Hematopoietic multipotent progenitor cell treated with erythropoietin and hydrocortisone succinate and interleukin-3 and kit ligand, for 8 days (in vitro differentiated cells): ENCODE measurements around the gene RASA3.
"Not testable (repeated sequence)": the region's sequence is repeated elsewhere in the genome, so short reads cannot be mapped to it uniquely, and the experiment has no call there.

Experiments used
- DNase-seq: peaks from one replicate; pipeline ENCODE4 v3.0.0-alpha.2; 2015

Gene RASA3

GRCh38 chr13:114110830-114111189 is 21.6 kb downstream of the RASA3 start:
- not testable (repeated sequence) for DNase-seq

DNA sequence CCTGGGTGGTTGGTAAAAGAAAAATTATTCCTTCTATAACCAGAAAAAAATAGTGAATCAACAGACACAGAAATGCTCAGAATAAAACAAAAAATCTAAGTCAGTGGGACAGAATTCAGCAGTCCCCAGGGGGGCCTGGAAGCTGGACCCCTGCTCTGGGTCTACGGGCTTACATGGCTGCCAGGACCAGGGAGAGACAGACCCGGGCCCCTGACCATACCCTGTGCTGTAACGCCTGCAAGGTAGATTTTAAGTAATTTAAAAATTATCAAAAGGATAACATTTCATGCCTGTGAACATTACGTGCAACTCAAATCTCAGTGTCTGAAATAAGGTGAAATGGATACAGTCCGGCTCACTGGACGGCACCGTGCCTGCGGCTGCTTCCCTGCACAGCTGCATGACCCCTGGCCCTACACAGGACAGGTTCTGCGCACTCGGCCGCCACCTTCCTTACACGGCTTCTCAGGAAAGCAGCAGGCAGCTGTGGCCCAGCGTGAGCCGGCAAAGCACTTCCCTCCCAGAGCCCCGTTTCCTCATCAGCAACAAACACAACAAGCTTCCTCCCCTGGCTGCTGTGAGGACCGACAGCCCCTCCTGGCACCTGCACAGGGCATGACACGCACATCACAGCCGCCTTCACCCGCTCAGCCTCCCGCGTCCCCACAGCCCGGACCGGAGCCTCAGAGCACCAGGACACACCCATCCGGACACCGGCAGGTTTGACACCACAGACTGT is 22.2 kb downstream of the RASA3 start:
- DNase-seq = peak; percentile 43

DNA sequence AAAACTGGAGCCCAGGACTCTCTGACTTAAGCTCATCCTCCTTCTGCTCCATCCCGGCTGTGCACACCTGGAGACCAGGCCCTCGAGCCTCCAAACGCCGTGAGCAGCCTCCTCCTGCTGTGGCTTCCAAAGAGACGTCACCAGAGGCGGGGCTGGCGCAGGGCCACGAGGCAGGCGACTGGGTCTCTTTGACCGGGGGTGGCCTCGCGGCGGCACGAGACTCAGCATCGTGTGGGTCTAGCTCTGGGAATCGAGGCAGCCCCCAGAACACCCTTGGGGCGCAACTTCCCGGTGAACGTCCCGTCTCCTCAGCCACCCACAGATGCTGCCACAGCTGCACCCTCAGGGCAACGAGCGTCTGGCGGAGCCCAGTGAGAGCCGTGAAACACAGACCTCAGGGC is 22.8 kb downstream of the RASA3 start:
- DNase-seq = no peak

DNA sequence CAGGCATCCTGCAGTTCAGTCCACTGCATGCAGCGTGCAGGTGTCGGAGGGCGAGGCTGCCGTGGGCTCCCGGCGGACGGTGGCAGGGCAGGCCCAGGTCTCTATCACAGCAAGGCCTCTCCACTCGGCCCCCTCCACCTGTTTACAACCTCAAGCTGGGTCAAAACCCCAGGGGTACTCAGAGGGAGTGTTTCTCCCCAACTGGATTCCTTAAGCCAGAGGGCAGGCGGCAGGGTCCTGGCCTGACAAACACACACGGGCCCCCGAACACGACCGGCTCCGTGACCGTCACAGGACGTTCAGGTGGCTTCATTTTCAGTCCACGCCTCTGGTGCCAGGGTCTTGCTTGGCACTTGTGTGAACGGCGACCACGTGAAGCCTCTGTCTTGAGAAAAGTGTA is 23.5 kb downstream of the RASA3 start:
- no peak for DNase-seq

DNA sequence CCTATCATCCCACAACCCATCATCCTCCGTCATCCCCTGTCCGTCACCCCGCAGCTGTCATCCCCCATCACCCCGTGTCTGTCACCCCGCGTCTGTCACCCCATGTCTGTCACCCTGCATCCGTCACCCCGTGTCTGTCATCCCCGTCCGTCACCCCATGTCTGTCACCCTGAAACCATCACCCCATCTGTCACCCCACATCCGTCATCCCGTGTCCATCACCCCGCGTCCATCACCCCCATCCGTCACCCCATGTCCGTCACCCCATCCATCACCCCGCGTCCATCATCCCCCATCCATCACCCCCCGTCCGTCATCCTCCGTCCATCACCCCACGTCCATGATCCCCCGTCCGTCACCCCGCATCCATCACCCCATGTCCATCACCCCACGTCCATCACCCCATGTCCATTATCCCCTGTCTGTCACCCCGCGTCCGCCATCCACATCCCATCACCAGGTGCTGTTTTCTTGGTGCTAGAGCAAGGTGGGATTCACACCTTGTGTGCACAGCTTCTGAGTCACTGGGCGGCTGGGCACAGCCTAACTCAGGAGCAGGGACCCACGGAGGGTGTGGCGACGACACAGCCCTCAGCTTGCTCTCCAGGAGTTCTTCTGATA is 24.2 kb downstream of the RASA3 start:
- no peak for DNase-seq

- no peak for DNase-seq
These were observed 24.7 kb downstream of the RASA3 start for GRCh38 chr13:114107686-114108081.

- DNase-seq = no peak
These were observed 25.3 kb downstream of the RASA3 start for GRCh38 chr13:114106991-114107685.

GRCh38 chr13:114106526-114106925 is 25.9 kb downstream of the RASA3 start:
- DNase-seq = no peak

DNA sequence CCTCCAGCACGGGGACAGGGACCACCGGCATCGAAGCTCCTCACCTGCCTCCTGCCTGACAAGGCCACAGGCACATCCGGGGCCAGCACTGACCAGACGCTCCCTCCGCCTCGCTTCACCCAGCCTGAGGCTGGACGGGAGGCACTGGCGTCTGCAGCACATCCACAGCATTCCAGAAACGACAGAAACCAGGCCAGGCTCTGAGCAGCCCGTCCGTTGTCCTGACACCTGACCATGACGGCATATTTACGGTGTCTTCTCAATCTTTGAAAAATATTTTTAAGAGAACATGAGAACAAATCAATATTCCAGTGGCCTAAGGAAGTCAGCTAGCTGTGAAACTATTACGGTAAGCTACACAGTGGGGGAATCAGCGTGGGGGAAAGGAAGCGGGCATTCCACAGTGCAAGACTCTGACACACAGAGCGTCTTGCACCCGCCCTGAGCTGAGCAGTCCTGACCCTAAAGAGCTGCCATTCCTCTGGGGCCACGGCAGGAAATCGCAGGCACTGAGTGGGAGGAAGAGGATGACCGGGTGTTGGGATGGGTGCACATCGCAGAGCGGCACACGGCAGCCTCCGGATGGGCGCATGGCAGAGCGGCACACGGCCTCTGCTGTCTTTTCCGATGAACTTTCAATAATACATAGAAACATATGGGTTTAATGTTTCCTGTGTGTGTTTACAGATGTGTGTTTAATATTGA is 26.8 kb downstream of the RASA3 start:
- no peak for DNase-seq

- no peak for DNase-seq
These were observed 27.5 kb downstream of the RASA3 start for GRCh38 chr13:114104655-114105520.

GRCh38 chr13:114103801-114104654 is 28.4 kb downstream of the RASA3 start:
- DNase-seq = no peak

DNA sequence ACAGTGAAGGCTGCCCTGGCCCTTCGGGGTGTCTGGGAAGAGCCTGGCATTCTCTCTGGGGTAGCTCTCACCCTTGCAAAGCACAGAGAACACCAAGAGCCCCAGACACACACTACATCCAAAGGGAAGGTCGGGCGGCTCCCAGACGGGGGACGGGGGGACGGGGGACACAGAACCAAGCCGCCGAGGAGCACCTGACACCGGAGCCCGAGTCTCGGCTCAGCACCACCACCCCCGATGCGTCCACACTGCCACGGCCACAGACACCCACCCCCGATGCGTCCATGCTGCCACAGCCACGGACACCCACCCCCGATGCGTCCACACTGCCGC is 29.2 kb downstream of the RASA3 start:
- not testable (repeated sequence) for DNase-seq

- no peak for DNase-seq
These were observed 29.7 kb downstream of the RASA3 start for GRCh38 chr13:114102521-114103288.

DNA sequence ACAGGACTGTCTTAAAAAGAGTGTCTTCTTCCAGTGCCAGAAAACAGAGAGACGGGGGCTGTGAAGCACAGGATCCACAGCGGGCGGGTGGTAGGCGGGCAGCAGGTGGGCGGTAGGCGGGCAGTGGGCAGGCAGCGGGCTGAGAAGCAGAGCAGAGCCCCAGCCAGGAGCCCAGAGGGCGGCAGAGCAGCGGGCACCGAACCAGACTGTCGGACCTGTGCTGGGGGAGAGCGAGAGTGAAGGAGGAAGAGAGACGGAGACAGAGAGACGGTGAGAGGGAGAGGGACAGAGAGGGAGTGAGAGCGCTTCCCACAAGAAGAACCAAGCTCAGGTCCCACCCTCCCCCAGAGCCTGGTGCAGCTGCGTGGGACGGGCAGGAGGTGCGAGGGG is 30.3 kb downstream of the RASA3 start:
- no peak for DNase-seq

DNA sequence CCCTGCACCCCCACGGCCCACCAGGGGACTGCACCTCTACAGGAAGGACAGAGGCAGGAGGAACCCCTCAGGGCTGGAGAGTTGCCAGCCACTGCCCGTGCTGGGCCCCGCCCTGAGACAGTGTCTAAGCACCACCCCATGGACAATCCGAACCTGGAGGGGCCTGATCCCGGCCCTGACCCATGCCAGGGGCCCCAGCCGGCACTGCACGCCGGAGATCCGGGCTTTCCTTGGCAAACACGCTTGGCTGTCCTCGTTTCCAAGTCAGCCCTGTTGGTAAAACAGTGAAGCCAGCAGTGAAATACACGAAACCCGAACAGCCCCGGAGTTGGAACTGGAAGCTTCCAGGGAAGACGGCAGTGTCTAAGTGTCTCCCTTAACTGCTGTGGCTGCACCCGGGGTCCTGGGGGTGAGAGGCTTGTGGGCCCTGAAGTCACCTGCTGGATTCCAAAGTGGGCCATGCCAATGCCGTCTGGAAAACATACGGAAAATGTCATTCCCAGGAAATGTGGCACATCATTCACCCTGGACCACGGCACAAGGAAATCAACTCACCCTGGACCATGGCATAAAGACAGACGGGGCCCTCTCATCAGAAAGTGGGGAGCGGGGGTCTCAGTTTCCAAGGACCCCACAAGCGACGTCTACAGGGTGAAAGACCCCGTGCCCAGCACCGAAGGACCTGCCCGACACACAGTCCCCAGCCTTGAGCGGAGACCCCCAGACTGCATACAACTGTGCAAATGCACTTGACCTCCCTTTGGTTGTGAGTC is 30.9 kb downstream of the RASA3 start:
- peak; percentile 22 for DNase-seq

GRCh38 chr13:114100446-114101357 is 31.7 kb downstream of the RASA3 start:
- no peak for DNase-seq

- DNase-seq = no peak
These were observed 32.4 kb downstream of the RASA3 start for GRCh38 chr13:114099918-114100445.

DNA sequence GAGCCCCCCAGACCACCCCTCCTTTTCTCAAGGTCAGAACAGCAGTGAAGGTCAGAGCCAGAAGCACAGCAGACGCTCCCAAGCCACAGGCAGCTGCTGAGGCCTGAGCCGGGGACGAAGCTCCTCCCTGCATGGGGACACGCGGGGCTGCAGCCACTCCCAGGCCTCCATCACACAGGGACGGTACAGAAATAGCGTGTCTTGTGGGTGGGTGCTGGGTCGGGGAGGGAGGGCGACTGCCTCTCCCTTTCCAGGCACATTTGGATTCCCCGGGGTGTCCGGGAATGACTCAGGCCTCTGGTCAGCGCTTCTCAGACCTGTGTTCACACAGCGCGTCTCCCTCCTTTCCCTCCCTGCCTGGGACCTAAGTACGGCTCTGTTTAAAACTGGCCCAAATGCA is 33.2 kb downstream of the RASA3 start:
- DNase-seq = peak; percentile 6

DNA sequence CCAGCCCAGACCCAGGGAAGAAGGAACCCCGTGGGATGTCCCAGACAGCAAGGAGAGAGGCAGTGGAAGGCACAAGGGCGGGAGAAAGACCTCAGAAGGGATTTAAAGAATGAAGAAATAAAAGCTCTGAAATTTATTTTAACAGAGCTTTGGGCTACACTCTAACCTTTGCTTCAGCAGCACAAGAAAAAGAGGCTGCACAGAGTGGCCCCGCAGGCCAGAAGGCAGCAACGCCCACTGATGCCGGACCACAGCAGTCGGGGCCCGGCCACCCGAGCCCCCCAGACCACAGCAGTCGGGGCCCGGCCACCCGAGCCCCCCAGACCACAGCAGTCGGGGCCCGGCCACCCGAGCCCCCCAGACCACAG is 33.8 kb downstream of the RASA3 start:
- not testable (repeated sequence) for DNase-seq
